Lower lobe of right lung (tissue), 2 donors: ENCODE measurements around the gene LRRIQ3. TPM values are rescaled to one million over a fixed set of nuclear protein-coding genes. Genes with fewer than 3 reads are reported as not detected.

Experiments used
- ATAC-seq, 2 donors: fragments of 200-7000 bp; cut with Tn5 transposase; one replicate each; pipeline ENCODE4 v1.9.1; 2020 to 2022; ENCODE audit warnings: mild to moderate bottlenecking in 2 of 2, moderate library complexity in 2 of 2
- DNase-seq: peaks from one replicate; pipeline ENCODE4 v3.0.0-alpha.2; 2020
- H3K27ac ChIP-seq: fragments of 200-600 bp; one replicate; pipeline ENCODE4 v1.8.0; 2022
- H3K27me3 ChIP-seq: fragments of 200-600 bp; one replicate; pipeline ENCODE4 v1.8.0; 2022; ENCODE audit warnings: low read depth
- H3K36me3 ChIP-seq: fragments of 200-600 bp; one replicate; pipeline ENCODE4 v1.8.0; 2022; ENCODE audit warnings: mild to moderate bottlenecking
- H3K4me1 ChIP-seq: fragments of 200-600 bp; one replicate; pipeline ENCODE4 v1.8.0; 2022
- H3K4me3 ChIP-seq: fragments of 200-600 bp; one replicate; pipeline ENCODE4 v1.8.0; 2022; ENCODE audit warnings: mild to moderate bottlenecking
- H3K9me3 ChIP-seq: fragments of 200-600 bp; one replicate; pipeline ENCODE4 v1.8.0; 2022
- CTCF ChIP-seq: fragments of 200-600 bp; IDR thresholded peaks from one replicate; pipeline ENCODE4 v1.8.0; 2022; ENCODE audit warnings: antibody characterized with exemption, mild to moderate bottlenecking
- intact Hi-C: fragments of 100-400 bp; cut with DNase I; formaldehyde crosslinking; loops from one replicate; pipeline ENCODE4 v1.11.0; 2022
- total RNA-seq: library from RNA; stranded (reverse); fragmentation: NEBNext Ultra II Directional; extraction: Animal tissue kit (Norgen Biotek cat#: 25700); gene quantifications from one replicate; pipeline ENCODE4 v1.2.1, GENCODE V29; 2021
- donor health status: DM: no; HTN: yes; CAD: no; lungs with severe emphysema.

Gene LRRIQ3
- total RNA-seq, 1 donor from 2014 or later = 0.65 TPM

- ATAC-seq = no peak
- no peaks in the 10 kb centered on the region for H3K36me3 ChIP-seq
- H3K4me1 ChIP-seq = no peaks in the 10 kb centered on the region
- intact Hi-C loops = no loop called here
- DNase-seq = no peak
- H3K27me3 ChIP-seq = no peaks in the 10 kb centered on the region
- H3K27ac ChIP-seq = no peak overlapping the region
- no peak overlapping the region for H3K4me3 ChIP-seq
- no peaks in the 10 kb centered on the region for H3K9me3 ChIP-seq
- TF ChIP-seq CTCF = no peak
Observed at GRCh38 chr1:74050386-74050785, 147.6 kb downstream of the LRRIQ3 start.

- H3K27ac ChIP-seq = no peak overlapping the region
- H3K4me1 ChIP-seq = no peaks in the 10 kb centered on the region
- H3K27me3 ChIP-seq = no peaks in the 10 kb centered on the region
- no peak overlapping the region for H3K4me3 ChIP-seq
- no peaks in the 10 kb centered on the region for H3K9me3 ChIP-seq
- no peak for TF ChIP-seq CTCF
- ATAC-seq (no peak), DNase-seq (no peak)
- intact Hi-C loops = no loop called here
- no peaks in the 10 kb centered on the region for H3K36me3 ChIP-seq
Observed at GRCh38 chr1:74038042-74038441, 159.9 kb downstream of the LRRIQ3 start.

GRCh38 chr1:74012583-74012982 is 185.4 kb downstream of the LRRIQ3 start:
- Histone ChIP-seq H3K27ac (no peak overlapping the region), H3K27me3 (no peaks in the 10 kb centered on the region), H3K36me3 (no peaks in the 10 kb centered on the region), H3K4me3 (no peak overlapping the region), H3K9me3 (no peaks in the 10 kb centered on the region), H3K4me1 (no peaks in the 10 kb centered on the region)
- TF ChIP-seq CTCF = no peak
- intact Hi-C loops = no loop called here
- ATAC-seq (no peak), DNase-seq (no peak)

- Histone ChIP-seq H3K36me3 (no peaks in the 10 kb centered on the region), H3K27me3 (no peaks in the 10 kb centered on the region)
- no peak for TF ChIP-seq CTCF
Observed at GRCh38 chr1:74011736-74012135, 186.2 kb downstream of the LRRIQ3 start.

GRCh38 chr1:74010206-74010605 is 187.8 kb downstream of the LRRIQ3 start:
- H3K4me3 ChIP-seq = no peak overlapping the region
- ATAC-seq = no peak
- intact Hi-C loops = no loop called here

More at GRCh38 chr1:74011736-74012135, 186.2 kb downstream of the LRRIQ3 start:
- H3K9me3 ChIP-seq = no peaks in the 10 kb centered on the region
- H3K4me1 ChIP-seq = no peaks in the 10 kb centered on the region
- H3K27ac ChIP-seq = no peak overlapping the region
- intact Hi-C loops = no loop called here
- DNase-seq (no peak), ATAC-seq (no peak)
- H3K4me3 ChIP-seq = no peak overlapping the region

More at GRCh38 chr1:74010206-74010605, 187.8 kb downstream of the LRRIQ3 start:
- no peaks in the 10 kb centered on the region for H3K4me1 ChIP-seq
- no peak overlapping the region for H3K27ac ChIP-seq
- TF ChIP-seq CTCF = no peak
- no peaks in the 10 kb centered on the region for H3K27me3 ChIP-seq
- no peaks in the 10 kb centered on the region for H3K36me3 ChIP-seq
- DNase-seq = no peak
- no peaks in the 10 kb centered on the region for H3K9me3 ChIP-seq
